IMR-90 (cell line): ENCODE data around the gene CAMKMT. TPM values are rescaled to one million over a fixed set of nuclear protein-coding genes. Genes with fewer than 3 reads are reported as not detected.

Experiments
- ATAC-seq: fragments of 200-7000 bp; cut with Tn5 transposase; 2 replicates; pipeline ENCODE4 v1.9.1; 2020; ENCODE audit warnings: low read depth, mild to moderate bottlenecking, moderate library complexity
- BruUV-seq: library from RNA; stranded (reverse); fragments of 400-500 nt; replicated peaks from 2 replicates; lab custom pipeline; 2021; lab: Mats Ljungman, UMichigan
- CTCF ChIA-PET: fragments of 300-600 bp; formaldehyde crosslinking; extraction: SDS; loops from one replicate; lab custom pipeline; 2021; ENCODE audit warnings: antibody characterized with exemption; lab: Yijun Ruan, JAX
- POLR2A ChIA-PET: fragments of 300-600 bp; sonication (Branson Sonifier 250); formaldehyde crosslinking; loops from one replicate; lab custom pipeline; 2022; ENCODE audit warnings: antibody characterized with exemption; ENCODE audit not compliant: unreplicated experiment; lab: Charles Lee
- DNase-seq: peaks from one replicate; pipeline ENCODE4 v3.0.0; 2013
- H2AFZ ChIP-seq: replicated peaks from 2 replicates; pipeline ENCODE3; 2013; ENCODE audit warnings: low read length, mild to moderate bottlenecking; ENCODE audit not compliant: poor library complexity
- H2AK5ac ChIP-seq: 2 replicates; pipeline ENCODE4 v1.6.1; 2013; ENCODE audit warnings: low read depth, low read length, inconsistent platforms
- H2AK9ac ChIP-seq: replicated peaks from 2 replicates; pipeline ENCODE3; 2013; ENCODE audit warnings: mild to moderate bottlenecking, low read depth, low read length, moderate library complexity; ENCODE audit not compliant: poor library complexity
- H2BK120ac ChIP-seq: 2 replicates; pipeline ENCODE4 v1.6.1; 2013; ENCODE audit warnings: low read depth, low read length, inconsistent platforms
- H2BK15ac ChIP-seq: 3 replicates; pipeline ENCODE4 v1.6.1; 2013; ENCODE audit warnings: low read depth, low read length, inconsistent platforms
- H2BK20ac ChIP-seq: 2 replicates; pipeline ENCODE4 v1.6.1; 2013; ENCODE audit warnings: low read depth, mild to moderate bottlenecking, inconsistent platforms, low read length, moderate library complexity
- H2BK5ac ChIP-seq: 2 replicates; pipeline ENCODE4 v1.6.1; 2013; ENCODE audit warnings: mild to moderate bottlenecking, low read depth, low read length, inconsistent platforms; ENCODE audit not compliant: poor library complexity, severe bottlenecking
- H3K14ac ChIP-seq: replicated peaks from 2 replicates; pipeline ENCODE4 v1.6.1; 2013; ENCODE audit warnings: low read depth, low read length, inconsistent platforms
- H3K18ac ChIP-seq: 2 replicates; pipeline ENCODE4 v1.6.1; 2013; ENCODE audit warnings: low read depth, low read length, control low read depth
- H3K23ac ChIP-seq: 2 replicates; pipeline ENCODE4 v1.6.1; 2013; ENCODE audit warnings: low read depth, low read length, inconsistent platforms
- H3K27ac ChIP-seq: 2 replicates; pipeline ENCODE4 v1.5.1; 2013; ENCODE audit warnings: mild to moderate bottlenecking, control low read depth, low read length; ENCODE audit not compliant: insufficient read depth
- H3K27me3 ChIP-seq: 2 replicates; pipeline ENCODE4 v1.6.1; 2013; ENCODE audit warnings: low read length; ENCODE audit not compliant: control insufficient read depth, insufficient read depth
- H3K36me3 ChIP-seq: 2 replicates; pipeline ENCODE4 v1.6.1; 2013; ENCODE audit warnings: low read length, mixed read lengths; ENCODE audit not compliant: control insufficient read depth, insufficient read depth
- H3K4ac ChIP-seq: 2 replicates; pipeline ENCODE4 v1.6.1; 2013; ENCODE audit warnings: low read depth, low read length, inconsistent platforms
- H3K4me1 ChIP-seq: 2 replicates; pipeline ENCODE4 v1.6.1; 2013; ENCODE audit warnings: low read length, mixed read lengths; ENCODE audit not compliant: control insufficient read depth, insufficient read depth
- H3K4me2 ChIP-seq: 2 replicates; pipeline ENCODE4 v1.6.1; 2013; ENCODE audit warnings: low read depth, mild to moderate bottlenecking, control low read depth, low read length, moderate library complexity
- H3K4me3 ChIP-seq: 2 replicates; pipeline ENCODE4 v1.5.1; 2013; ENCODE audit warnings: low read depth, mild to moderate bottlenecking, control low read depth, low read length, moderate library complexity; ENCODE audit not compliant: insufficient read depth
- H3K56ac ChIP-seq: 2 replicates; pipeline ENCODE4 v1.6.1; 2013; ENCODE audit warnings: low read length, inconsistent platforms; ENCODE audit not compliant: insufficient read depth; ENCODE audit errors: extremely low read depth
- H3K79me1 ChIP-seq, 2 experiments: 2 replicates each; pipeline ENCODE4 v1.6.1; 2013; ENCODE audit warnings: low read length in 2 of 2, inconsistent platforms in 1 of 2, low read depth in 1 of 2
- H3K9ac ChIP-seq: 2 replicates; pipeline ENCODE4 v1.6.1; 2013; ENCODE audit warnings: low read depth, low read length, control low read depth
- H3K9me1 ChIP-seq: 2 replicates; pipeline ENCODE4 v1.6.1; 2013; ENCODE audit warnings: low read length, inconsistent platforms; ENCODE audit not compliant: insufficient read depth
- H3K9me3 ChIP-seq: 2 replicates; pipeline ENCODE4 v1.6.1; 2013; ENCODE audit warnings: low read length; ENCODE audit not compliant: control insufficient read depth, insufficient read depth
- H4K20me1 ChIP-seq: 2 replicates; pipeline ENCODE4 v1.6.1; 2013; ENCODE audit warnings: low read length, inconsistent platforms; ENCODE audit not compliant: insufficient read depth
- H4K5ac ChIP-seq: 2 replicates; pipeline ENCODE4 v1.6.1; 2013; ENCODE audit warnings: mild to moderate bottlenecking, low read depth, low read length, control low read depth
- H4K8ac ChIP-seq, 2 experiments: 2 replicates each; pipeline ENCODE4 v1.6.1; 2013; ENCODE audit warnings: low read depth in 2 of 2, low read length in 2 of 2, control low read depth in 1 of 2, inconsistent platforms in 1 of 2
- H4K91ac ChIP-seq: 2 replicates; pipeline ENCODE4 v1.6.1; 2013; ENCODE audit warnings: low read depth, low read length, inconsistent platforms; ENCODE audit not compliant: insufficient read depth
- FOS ChIP-seq: fragments of 150-350 bp; IDR thresholded peaks from 2 replicates; pipeline ENCODE4 v1.6.1; 2016; ENCODE audit warnings: low read depth, low read length
- MAFK ChIP-seq: IDR thresholded peaks from 2 replicates; pipeline ENCODE4 v1.6.1; 2012; ENCODE audit warnings: low read depth, low read length, improper control_type of control experiment
- MXI1 ChIP-seq: IDR thresholded peaks from 2 replicates; pipeline ENCODE4 v1.6.1; 2012; ENCODE audit warnings: low read depth, mild to moderate bottlenecking, low read length, moderate library complexity, borderline replicate concordance
- NFE2L2 ChIP-seq: fragments of 150-350 bp; IDR thresholded peaks from 2 replicates; pipeline ENCODE4 v1.6.1; 2016; ENCODE audit warnings: low read depth, mild to moderate bottlenecking, low read length
- WGBS, 2 experiments: methylation state at CpG; one replicate each; pipeline versions ENCODE4 v1.1.5 to v1.1.7; 2013; ENCODE audit warnings: missing lambda C conversion rate in 2 of 2; ENCODE audit not compliant: insufficient read length in 1 of 2; ENCODE audit errors: extremely low coverage in 2 of 2; 5-methylcytosine and 5-hydroxymethylcytosine counted together
- dilution Hi-C: fragments of 300-500 bp; cut with HindIII; formaldehyde crosslinking; loops from one replicate; pipeline ENCODE4 v1.14.3; 2018; ENCODE audit warnings: low sequenced_read_pairs; ENCODE audit not compliant: unreplicated experiment
- in situ Hi-C: fragments of 300-500 bp; cut with MboI; formaldehyde crosslinking; loops from 3 replicates; pipeline ENCODE4 v1.14.3; 2019; ENCODE audit warnings: low sequenced_read_pairs, inconsistent platforms, mixed read lengths
- intact Hi-C: fragments of 100-400 bp; cut with micrococcal nuclease; formaldehyde crosslinking; loops from 2 replicates; pipeline ENCODE4 v1.10.0; 2022
- polyA plus RNA-seq, 3 experiments: library from polyadenylated mRNA; depleted of rRNA; stranded (reverse); fragments of >200 nt; gene quantifications; 2 replicates each; pipeline ENCODE4 v1.2.3, GENCODE V29; 2012; ENCODE audit warnings: low replicate concordance in 1 of 3
- total RNA-seq: library from RNA; depleted of rRNA; stranded (reverse); fragments of >200 nt; gene quantifications from 2 replicates; pipeline ENCODE4 v1.2.3, GENCODE V29; 2012

The CAMKMT gene
- total and polyA plus RNA-seq, 2 of the 4 experiments (the other 2 are of a cell fraction) = 4.4 to 6.8 TPM

DNA sequence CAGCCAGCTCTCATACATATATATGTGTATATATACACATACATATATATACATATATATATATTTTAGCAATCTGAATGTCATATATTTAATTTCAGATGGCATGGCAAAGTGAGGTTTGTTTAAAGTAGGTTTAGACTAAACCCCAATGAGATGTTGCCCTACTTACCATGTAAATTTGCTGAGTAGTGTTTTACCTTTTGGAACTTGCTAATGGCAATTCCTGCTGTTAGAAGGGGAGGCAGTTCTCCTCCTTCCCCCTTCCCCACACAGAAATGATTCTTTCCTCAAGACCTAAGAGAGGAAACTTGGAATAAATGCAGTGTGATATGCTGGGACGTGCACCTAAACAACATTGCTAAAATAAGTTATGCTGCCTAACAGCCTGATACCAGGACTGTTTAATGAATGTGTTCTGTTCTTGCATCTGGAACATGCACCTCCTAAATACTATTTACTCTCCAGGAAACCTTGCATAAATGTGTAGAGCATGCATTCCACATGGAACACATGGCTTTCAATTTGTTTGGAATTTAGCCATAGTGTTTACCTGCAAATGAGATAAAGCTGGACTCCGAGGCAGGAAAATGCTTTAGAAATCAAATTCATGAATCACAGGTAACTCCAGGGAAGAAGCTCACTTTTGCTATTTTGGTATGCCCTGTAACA is 326.8 kb downstream of the CAMKMT start:
- DNase-seq = no peak
- no peaks in the 10 kb centered on the region for H3K4me1 ChIP-seq

More for the DNA sequence above, 326.8 kb downstream of the CAMKMT start:
- intact Hi-C loops (no loop called here), dilution Hi-C loops (no loop called here), in situ Hi-C loops (no loop called here)
- no peak overlapping the region for H3K27ac ChIP-seq
- H2AK9ac ChIP-seq = no peak overlapping the region
- no peak overlapping the region for H3K9ac ChIP-seq
- H4K91ac ChIP-seq = no peak overlapping the region
- no peak overlapping the region for H3K18ac ChIP-seq
- no peak overlapping the region for H2BK120ac ChIP-seq
- no peak overlapping the region for H4K8ac ChIP-seq
- no peak overlapping the region for H3K23ac ChIP-seq
- H2AFZ ChIP-seq = no peak overlapping the region
- no TSS peak for BruUV-seq
- H3K27me3 ChIP-seq = no peaks in the 10 kb centered on the region
- no peak overlapping the region for H3K56ac ChIP-seq
- H3K9me1 ChIP-seq = no peaks in the 10 kb centered on the region
- ChIA-PET CTCF (no interaction called here), POLR2A (interaction anchor here (0.6 kb wide), 1 partner anchor 8 kb away, joined by 3 read pairs; no protein-coding TSS in a partner anchor)
- no peaks in the 10 kb centered on the region for H4K20me1 ChIP-seq
- TF ChIP-seq NFE2L2 (no peak), MAFK (0 out of 2 replicates have a peak, but pooled peaks have one; percentile 10), MXI1 (no peak), FOS (no peak)
- H3K79me1 ChIP-seq = no peaks in the 10 kb centered on the region
- no peak overlapping the region for H3K4ac ChIP-seq
- no peak for ATAC-seq
- H2AK5ac ChIP-seq = no peak overlapping the region
- H2BK15ac ChIP-seq = no peak overlapping the region
- H3K4me2 ChIP-seq = no peak overlapping the region
- H3K36me3 ChIP-seq = no peaks in the 10 kb centered on the region
- no peak overlapping the region for H2BK5ac ChIP-seq
- no peak overlapping the region for H3K14ac ChIP-seq
- no peak overlapping the region for H2BK20ac ChIP-seq
- no CpG with 5 or more reads among the region's 2 CpGs for WGBS, 2 experiments
- no peaks in the 10 kb centered on the region for H3K9me3 ChIP-seq
- H3K4me3 ChIP-seq = no peak overlapping the region
- H4K5ac ChIP-seq = no peak overlapping the region
